Occipital lobe (tissue), 2 donors: Measurements from ENCODE around the gene MASP1. TPM values are rescaled to one million over a fixed set of nuclear protein-coding genes. Genes with fewer than 3 reads are reported as not detected.
"Not testable (repeated sequence)": the region's sequence is repeated elsewhere in the genome, so short reads cannot be mapped to it uniquely, and the experiment has no call there.

Experiments
- DNase-seq: peaks from one replicate; lab custom pipeline; 2025; lab: John Stamatoyannopoulos, UW
- total RNA-seq: library from RNA; depleted of rRNA; stranded (reverse); fragments of >200 nt; gene quantifications from one replicate; pipeline ENCODE4 v1.2.3, GENCODE V29; 2014

The MASP1 gene
- total RNA-seq, 1 donor from 2014 or later, result 17.2 TPM

- no peak for DNase-seq
Measured at GRCh38 chr3:187228740-187229139, 62.8 kb downstream of the MASP1 start.

GRCh38 chr3:187227658-187228258 lies 63.8 kb downstream of the MASP1 start:
- no peak for DNase-seq

- DNase-seq, result no peak
Measured at GRCh38 chr3:187223799-187224198, 67.7 kb downstream of the MASP1 start.

- no peak for DNase-seq
Measured at GRCh38 chr3:187222801-187223200, 68.7 kb downstream of the MASP1 start.

- DNase-seq, result no peak
Measured at GRCh38 chr3:187215460-187215859, 76.1 kb downstream of the MASP1 start.

- no peak for DNase-seq
Measured at GRCh38 chr3:187213616-187214015, 77.9 kb downstream of the MASP1 start.

- DNase-seq, result no peak
Measured at GRCh38 chr3:187212705-187213104, 78.8 kb downstream of the MASP1 start.

- no peak for DNase-seq
Measured at GRCh38 chr3:187212196-187212545, 79.4 kb downstream of the MASP1 start.

- DNase-seq, result no peak
Measured at GRCh38 chr3:187211532-187212195, 79.9 kb downstream of the MASP1 start.

GRCh38 chr3:187210545-187211327 lies 80.8 kb downstream of the MASP1 start:
- DNase-seq, result no peak

- DNase-seq, result no peak
Measured at GRCh38 chr3:187210091-187210490, 81.4 kb downstream of the MASP1 start.

- no peak for DNase-seq
Measured at GRCh38 chr3:187209491-187209890, 82.0 kb downstream of the MASP1 start.

- no peak for DNase-seq
Measured at GRCh38 chr3:187208159-187208558, 83.4 kb downstream of the MASP1 start.

GRCh38 chr3:187207624-187208023 lies 83.9 kb downstream of the MASP1 start:
- no peak for DNase-seq

- no peak for DNase-seq
Measured at GRCh38 chr3:187207062-187207461, 84.5 kb downstream of the MASP1 start.

GRCh38 chr3:187205683-187206082 lies 85.9 kb downstream of the MASP1 start:
- no peak for DNase-seq

- not testable (repeated sequence) for DNase-seq
Measured at GRCh38 chr3:187199463-187200050, 92.0 kb downstream of the MASP1 start.

GRCh38 chr3:187198490-187198889 lies 93.0 kb downstream of the MASP1 start:
- no peak for DNase-seq

GRCh38 chr3:187197335-187197649 lies 94.2 kb downstream of the MASP1 start, which contains the start of gene RTP1:
Gene RTP1 (plus strand): TSS chr3:187197486. CDS start chr3:187197516, 30 bp downstream.
- DNase-seq, result no peak

GRCh38 chr3:187196573-187197334 lies 94.8 kb downstream of the MASP1 start:
- no peak for DNase-seq

GRCh38 chr3:187193181-187193580 lies 98.4 kb downstream of the MASP1 start:
- no peak for DNase-seq

- DNase-seq, result no peak
Measured at GRCh38 chr3:187191271-187191670, 100.3 kb downstream of the MASP1 start.
